IPS DF 4.7 (cell line): ENCODE results near the gene ATP4B.

Experiments used
- DNase-seq: peaks from one replicate; pipeline ENCODE4 v3.0.0-alpha.2; 2013; ENCODE audit warnings: low spot score; ENCODE audit errors: extremely low read depth

Gene ATP4B

DNA sequence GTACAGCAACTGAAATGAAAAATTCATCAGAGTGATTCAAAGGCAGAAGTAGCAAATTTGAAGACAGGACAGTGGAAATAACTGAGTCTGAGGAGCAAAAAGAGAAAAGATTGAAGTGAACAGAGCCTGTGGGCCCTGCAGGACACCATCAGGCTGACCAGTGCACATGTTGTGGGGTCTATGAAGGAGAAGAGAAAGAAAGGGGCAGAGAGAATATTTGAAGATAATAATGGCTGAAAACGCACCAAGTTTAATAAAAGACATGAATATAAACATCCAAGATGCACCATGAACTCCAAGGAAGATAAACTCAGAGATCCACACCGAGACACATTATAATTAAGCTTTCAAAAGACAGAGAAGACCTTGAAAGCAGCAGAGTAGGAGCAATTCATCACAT, 15.4 kb downstream of the ATP4B start:
- no peak for DNase-seq

DNA sequence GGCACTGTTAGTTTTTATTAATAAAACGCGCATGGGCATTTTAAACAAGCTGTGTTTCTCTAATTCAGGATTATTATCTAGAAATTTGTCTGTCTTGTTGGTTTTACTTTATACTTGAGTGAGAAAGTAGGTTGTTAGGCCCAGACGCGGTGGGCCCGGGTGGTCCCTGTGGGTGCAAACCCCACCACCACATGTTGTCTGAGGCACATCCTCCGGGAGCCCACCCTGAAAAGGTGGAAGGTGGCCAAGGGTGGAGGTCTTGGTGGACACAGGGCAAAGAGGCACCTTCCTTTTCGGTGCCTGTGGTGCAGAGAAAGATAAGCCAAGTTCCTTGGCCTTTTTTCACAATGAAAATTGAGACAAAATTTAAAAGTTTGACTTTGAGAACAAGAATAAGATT, 16.6 kb downstream of the ATP4B start:
- DNase-seq = no peak

DNA sequence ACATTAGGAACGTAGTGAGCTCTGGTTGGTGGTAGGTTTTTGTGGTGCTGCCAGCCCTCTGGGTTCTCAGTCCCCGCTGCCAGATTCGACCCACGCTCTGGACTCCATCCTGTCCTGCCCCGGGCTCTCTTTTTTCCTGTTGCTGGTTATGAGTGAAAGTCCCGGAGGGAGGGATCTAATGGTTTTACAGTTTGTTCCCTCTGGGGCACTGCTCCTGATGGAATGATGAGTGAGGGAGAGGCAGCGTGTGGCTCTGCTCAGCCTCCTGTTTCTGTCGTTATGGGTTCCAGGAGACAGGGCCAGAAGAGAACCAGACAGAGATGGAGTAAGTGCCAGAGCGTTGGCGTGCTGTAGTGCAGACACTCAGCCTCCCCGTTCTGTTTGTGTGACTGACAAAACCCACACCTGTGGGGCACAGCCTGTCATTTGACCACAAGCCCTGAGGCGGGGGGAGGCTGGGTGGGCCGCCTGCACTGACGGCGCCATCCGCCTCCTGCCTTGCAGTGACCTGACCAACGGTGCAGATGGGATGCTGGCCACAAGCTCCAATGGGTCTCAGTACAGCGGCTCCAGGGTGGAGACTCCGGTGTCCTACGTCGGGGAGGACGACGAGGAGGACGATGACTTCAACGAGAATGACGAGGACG, 18.3 kb downstream of the ATP4B start:
- DNase-seq = no peak

DNA sequence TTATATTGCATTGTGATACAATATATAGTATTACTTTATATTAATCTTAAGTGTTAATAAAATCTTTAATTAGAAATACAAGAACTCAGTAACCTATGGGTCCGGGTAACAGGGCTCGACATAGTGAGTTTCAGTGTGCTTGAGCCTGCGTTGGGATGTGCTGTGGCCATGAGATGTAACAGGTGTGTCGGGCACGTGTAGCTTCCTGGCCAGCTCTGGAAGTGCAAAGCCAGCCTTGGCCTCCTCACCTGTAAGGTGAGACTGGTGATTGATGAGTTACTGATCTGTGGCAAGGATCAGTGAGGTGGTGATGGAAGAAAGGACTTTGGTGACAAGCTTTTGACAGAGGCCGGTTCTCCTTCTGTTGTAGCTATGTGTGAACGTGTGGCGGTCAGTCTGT, 19.2 kb downstream of the ATP4B start:
- DNase-seq = no peak

DNA sequence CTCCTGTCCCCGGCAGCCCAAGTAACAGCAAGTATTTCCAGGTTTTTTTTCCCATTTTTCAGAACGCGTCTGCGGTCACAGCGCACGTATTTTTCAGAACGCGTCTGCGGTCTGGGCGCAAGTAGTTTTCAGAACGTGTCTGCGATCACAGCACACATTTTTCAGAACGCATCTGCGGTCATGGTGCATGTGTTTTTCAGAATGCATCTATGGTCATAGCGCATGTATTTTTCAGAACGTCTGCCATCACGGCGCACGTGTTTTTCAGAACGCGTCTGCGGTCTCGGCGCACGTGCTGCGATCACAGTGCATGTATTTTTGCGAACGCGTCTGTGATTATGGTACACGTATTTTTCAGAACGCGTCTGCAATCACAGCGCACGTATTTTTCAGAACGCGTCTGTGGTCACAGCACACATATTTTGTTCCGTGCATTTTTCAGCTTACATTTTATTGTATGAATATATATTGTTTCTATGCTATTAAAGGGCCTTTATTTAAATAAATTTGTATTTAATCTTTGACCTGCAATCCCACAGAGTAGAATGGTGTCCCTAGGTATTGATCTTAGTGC, 19.7 kb downstream of the ATP4B start:
- DNase-seq = no peak

DNA sequence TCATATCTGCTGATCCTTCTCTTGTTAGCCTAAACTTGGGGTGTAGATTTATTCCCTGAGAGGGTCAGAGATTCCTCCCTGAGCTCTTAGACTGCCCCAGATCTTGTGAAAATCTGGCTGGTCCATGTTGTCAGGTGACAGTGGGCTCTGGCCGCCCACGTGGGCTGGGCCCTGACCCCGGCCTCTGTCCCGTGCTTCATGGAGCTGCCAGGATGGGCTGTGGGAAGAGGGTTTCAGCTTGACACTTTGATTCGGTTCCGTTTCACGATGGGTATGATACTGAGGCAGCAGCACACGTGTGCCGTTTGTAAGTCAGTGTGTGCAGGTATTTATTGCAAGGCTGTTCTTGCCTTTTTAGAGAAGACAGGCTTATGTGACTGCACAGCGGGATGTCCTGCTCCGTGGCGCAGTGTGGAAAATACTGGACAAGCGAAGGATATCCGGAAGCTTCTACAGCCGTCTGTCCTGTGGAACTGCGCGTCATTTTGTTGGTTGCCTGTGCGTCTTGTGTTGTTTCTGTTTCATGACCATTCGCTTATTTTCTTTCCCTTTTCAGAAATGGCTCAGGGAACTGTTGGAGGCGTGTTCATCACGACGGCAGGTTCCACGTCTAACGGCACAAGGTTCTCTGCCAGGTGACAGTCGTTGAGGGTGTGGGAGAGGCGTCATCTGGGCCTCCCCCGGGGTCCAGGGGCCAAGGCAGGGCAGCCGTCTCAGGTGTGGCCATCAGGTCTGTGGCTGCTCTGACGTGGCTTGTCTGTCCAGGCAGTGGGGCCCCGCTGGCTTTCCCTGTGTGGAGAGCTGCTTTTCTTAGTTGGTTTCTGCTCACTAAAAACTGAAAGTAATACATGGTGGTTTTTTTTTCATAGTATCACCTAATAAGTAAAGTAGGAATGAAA, 20.5 kb downstream of the ATP4B start:
- DNase-seq = no peak

DNA sequence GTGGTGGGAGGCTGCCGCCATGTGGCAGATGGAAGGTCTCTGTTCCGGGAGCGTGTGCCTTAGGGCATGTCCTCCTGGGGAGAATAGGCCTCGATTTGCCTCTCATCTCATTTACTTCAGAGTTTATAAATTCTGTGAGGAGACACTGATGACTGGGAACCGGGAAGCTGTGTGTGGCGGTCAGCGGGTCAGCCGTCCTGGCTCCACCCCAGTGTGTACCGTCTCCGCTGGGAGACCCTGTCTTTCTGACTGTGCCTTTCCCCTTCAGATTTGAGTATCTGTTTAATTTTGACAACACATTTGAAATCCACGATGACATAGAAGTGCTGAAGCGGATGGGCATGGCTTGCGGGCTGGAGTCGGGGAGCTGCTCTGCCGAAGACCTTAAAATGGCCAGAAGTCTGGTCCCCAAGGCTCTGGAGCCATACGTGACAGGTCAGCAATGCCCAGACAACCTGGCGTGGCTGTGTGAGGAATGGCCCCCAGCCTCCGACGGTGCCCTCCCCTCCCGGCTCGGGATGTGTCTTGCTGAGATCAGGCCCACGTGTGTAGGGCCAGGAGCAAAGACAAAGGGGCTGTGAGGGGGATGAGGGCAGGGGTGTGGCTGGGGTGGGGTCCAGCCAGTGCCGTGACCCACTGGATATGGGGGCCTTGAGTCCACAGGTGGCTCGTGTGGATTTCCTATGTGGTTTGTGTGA, 21.6 kb downstream of the ATP4B start:
- DNase-seq = no peak

DNA sequence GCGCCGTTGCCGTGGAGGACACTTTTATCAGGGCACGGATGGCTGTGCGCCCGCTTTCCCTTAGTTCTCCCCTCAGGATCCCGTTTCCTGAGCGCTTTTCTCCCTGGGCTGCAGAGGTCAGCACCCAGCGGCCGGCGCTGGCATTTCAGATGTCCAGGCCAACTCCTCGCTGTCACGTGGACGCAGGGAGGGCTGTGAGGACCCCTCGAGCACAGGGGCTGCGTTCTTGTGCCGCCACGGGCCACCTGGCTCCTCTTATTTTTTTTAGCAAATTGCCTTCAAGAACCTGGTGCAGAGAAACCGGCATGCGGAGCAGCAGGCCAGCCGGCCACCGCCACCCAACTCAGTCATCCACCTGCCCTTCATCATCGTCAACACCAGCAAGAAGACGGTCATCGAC, 22.3 kb downstream of the ATP4B start:
- DNase-seq = no peak

DNA sequence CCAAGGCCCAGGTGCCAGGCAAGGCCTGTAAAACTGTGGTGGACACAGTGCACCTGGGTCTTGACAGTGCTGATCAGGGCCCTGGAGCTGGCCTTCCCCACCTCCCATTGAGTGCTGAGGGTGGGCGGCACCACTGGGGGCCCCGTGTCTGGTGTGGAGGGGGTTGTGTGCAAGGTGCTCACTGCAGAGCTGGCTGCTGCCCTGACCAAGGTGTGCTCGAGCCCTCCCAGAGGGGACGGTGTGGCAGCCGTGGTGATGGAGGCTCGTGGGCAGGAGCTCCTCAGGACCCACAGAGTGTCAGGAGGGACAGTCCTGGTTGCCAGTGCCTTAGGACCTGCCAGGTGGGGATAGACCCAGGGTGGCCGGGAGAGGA, 23.0 kb downstream of the ATP4B start:
- DNase-seq = no peak

DNA sequence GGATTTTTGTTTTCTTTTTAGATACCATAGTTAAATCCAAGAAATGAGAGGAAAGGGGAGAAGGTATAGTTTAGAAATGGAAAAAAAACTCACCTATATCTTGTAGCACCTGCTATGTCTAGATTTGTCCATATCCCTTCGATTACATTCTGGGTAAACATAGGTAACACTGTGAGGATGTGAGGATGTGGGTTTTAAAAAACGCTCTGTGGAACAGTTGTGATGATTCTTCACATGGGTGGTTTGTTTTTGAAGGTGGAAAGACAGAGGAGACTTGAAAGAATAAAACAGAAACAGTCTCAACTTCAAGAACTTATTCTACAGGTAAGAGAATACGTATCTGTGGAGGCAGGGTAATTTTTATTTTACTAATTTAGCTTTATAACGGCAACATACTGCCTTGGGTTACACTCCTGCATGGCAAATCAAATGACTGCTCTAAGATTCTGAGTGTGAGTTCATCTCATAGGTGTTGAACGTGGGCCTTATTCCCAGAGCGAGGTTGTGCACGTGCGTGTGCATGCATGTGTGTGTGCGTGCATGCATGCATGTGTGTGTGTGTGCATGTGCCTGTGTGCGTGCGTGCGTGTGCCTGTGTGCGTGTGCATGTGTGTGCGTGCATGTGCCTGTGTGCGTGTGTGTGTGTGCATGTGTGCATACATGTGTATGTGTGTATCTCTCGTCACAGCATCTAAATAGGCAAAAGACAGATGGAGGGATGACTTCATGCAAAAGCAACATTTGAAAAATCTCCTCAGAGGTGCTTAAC, 23.5 kb downstream of the ATP4B start:
- DNase-seq = no peak

DNA sequence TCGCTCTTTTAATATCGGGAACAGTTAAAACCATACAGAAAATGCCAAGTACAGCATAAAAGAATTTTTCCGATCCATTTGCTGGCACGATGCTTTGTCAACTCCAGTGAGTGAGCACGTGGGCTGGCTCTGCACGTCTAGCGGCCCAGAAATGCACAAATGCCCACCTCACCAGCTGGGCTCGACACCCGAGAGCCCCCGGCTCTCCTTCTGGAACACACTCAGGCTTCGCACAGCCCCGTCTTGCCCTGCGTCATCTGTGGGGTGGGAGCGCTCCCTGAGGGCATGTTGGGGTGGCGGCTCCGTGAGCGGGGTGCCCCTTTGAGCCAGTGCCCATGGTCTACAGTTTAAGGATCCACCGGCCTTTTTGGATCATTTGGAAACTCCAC, 24.5 kb downstream of the ATP4B start:
- DNase-seq = no peak

DNA sequence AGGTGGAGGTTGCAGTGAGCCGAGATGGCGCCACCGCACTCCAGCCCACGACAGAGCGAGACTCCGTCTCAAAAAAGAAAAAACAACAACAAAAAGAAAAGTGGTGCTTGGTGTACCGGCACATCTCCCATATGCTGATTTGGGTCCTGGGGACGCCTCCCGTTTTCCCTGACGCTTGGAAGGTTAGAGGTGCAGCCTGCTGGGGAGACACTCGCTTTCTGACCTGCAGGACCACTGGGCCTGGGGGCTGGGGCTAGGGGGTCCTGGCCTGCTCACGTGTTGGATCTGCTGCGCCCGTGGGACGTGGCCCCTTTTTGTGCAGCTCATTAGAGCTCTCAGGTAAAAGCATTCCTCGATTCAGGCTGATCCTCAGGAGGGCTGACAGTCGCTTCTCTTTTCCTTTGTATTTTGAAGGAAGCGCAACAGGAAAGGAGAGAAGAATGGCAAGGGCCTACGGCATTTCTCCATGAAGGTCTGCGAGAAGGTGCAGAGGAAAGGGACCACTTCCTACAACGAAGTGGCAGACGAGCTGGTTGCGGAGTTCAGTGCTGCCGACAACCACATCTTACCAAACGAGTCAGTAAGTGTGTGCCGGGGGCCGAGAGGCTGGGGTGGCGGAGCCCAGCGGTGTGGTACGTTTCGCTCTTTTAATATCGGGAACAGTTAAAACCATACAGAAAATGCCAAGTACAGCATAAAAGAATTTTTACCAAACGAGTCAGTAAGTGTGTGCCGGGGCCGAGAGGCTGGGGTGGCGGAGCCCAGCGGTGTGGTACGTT, 25.1 kb downstream of the ATP4B start:
- no peak for DNase-seq

DNA sequence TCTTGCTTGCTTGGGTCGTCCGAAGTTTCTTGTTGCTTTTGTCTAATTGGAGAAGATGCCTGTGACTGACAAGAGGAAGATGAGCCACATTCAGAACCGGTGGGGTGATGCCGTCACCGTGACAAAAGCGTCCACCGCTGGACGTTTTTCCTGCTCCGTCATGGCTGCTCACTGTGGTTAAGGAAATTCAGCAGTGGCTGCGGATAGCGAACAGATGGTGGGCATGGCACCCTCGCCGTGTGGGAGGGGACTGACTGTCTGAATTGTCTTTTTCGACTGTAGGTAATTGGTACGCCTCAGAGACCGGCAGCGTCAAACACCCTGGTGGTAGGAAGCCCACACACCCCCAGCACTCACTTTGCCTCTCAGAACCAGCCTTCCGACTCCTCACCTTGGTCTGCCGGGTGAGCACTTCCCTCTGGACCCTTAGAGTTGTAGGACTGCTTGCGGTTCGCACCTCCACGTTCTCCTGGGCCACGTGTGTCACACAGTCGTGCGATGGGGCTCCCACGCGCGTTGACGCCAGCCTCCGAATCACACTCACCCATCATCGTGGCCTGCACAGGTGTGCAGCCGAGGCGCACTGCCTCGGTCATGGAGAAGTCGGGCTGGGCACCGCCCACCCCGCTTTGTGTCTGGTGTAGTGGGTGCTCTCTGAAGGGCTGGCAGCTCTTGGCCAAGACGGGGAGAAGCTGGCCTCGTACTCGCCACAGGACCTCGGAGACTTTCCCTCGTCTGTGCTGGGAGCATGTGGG, 26.5 kb downstream of the ATP4B start:
- no peak for DNase-seq

DNA sequence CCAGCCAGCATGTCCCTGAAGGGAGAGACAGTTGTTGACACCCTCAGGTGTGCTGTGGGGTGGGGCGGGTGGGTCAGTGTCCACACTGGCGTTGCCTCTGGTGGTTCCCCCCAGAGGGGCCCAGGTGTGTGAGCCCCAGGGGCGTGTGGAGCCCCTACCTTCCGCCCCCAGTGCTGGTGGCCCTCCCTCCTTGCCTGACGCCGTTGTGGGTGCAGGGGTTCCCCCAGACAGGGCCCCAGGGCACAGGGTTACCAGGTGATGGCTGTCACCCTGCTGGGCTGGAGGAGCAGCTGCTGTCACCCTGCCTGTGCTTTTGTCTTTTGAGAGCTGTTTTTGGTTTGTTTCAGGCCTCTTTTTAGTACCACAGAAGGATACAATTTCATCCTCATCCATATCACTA, 27.2 kb downstream of the ATP4B start:
- DNase-seq = no peak

DNA sequence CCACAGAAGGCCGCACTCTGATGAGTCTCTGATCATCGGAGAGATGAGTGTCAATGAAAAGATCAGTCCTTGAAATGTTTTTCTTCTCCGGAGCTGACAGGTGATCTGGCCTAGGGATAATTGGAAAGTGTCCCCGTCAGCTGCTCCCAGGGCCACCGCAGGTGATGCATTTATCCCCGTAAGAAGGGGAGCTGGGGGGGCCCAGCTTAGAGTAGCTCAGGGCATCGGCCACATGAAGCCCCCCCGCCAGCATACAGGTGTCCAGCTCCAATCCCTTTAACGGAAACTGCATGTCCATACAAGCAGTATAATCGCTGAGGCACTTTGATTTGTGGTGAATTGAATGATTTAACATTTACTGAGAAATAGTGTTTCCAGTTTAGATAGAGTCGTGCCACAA, 27.7 kb downstream of the ATP4B start:
- DNase-seq = no peak

DNA sequence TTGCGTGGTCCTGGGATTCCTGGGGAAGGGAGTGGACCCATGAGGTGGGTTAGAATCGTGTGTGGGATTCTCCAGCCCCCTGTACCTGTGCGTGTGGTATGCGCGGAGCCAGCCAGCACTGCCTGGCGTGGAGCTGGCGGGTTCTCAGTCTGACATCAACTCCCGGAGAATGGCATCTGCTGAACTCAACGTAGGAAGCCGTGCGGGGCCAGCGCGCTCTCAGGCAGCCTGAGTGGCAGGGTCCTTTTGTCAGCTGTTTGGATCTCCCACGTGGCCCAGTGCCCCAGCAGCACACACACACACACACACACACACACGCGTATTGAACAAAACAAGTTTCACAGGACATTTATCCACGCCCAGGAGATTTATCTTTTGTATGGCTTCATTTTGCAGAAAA, 28.1 kb downstream of the ATP4B start:
- DNase-seq = no peak

DNA sequence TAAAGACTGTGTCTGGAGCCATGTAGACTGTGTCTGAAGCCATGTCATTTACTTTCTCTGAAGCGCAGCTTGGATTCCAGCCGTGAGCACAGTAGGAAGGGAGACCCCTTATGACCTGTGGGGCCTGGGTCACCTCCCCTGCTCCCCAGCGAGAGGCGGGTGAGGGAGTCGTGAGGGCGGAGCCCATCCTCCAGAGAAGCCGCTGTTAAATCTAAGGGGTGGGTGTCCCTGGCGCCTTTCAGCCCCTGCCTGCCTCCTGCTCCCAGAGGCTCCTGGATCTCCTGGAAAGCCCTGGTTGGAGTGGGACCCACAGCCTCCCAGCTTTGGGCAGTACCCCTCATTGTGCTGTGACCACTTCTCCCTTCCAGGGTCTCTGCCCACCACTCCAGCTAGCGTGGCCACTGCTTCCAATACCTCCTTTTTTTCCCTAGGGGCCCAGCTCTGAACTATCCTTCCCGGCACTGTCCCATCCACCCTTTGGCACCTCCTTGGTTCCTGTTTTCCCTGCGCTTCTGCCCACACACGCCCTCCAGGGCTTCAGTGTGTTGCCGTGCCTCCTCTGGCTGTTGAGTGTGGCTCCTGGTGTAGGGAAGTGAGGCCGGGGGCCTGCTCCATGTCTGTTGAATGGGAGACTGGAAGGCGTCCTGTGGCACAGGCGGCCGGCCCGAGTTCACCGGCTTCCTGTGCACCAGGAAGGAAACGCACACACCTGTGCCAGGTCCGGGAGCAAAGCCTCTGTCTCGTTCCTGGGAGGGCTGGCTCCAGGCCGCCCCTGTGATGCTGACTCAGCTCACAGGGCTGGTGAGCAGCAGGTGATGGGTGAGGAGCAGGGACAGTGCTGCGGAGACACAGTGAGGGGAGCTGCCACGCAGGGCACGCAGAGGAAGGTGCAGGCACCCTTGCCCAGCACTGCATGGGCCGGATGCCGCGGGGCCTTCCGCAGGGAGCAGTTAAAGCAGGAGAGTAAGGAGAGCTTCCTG, 29.4 kb downstream of the ATP4B start:
- DNase-seq = no peak

DNA sequence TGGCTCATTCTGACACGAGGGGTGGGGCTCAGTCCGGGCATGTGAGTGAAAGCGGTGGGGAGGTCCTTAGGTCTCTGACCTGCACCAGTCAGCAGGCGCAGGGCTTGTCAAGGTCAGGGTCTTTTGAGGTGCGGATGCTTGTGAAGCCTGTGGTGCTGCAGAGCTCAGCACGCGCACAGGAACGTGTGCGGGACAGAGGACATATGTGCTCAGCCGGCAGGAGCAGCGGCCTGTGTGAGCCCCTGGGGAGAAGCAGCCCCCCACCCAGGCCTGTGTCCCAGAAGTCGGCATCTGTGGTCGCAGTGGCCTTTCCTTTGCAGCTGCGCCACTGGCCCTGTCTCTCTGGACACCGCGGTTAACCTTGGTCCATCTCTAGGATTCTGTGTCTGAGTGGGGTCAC, 30.9 kb downstream of the ATP4B start:
- DNase-seq = no peak
